ENCODE measurements around the gene TSEN2. TPM values are rescaled to one million over a fixed set of nuclear protein-coding genes. Genes with fewer than 3 reads are reported as not detected.
A peak's percentile ranks its signal among the peaks of the same experiment; 100 is the strongest.

TSEN2 gene
- total RNA-seq, 1 experiment from 2014 or later: 26.8 TPM

DNA sequence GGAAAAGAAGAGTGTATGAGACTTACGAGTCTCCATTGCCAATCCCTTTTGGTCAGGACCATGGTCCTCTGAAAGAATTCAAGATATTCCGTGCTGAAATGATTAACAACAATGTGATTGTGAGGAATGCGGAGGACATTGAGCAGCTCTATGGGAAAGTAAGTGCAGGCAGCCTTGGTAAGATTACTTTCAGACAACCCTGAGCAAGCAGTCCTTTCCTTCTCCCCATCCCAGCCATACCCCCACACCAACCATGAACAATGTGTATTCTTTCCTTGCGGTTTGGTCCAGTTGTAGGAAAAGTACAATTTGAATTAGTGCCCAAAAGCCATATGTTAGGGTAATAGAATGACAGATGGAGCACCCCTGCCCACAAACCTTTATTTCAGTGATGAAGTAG, 5.6 kb downstream of the TSEN2 start:
- Histone ChIP-seq H3K9me2 (ENCODE audit: insufficient read depth) (no peaks in the 10 kb centered on the region), H3K9me3 (ENCODE audit: insufficient read depth, low read depth) (no peaks in the 10 kb centered on the region), H3K4me3 (no peak overlapping the region), H3K27me3 (ENCODE audit: insufficient read depth, low read depth) (no peaks in the 10 kb centered on the region), H3K27ac (no peak overlapping the region), H3K4me1 (replicated peaks; ENCODE audit: insufficient read depth) (peaks cover 11% of the 10 kb centered on the region), H3K4me2 (no peak overlapping the region), H4K20me1 (ENCODE audit: insufficient read depth) (no peaks in the 10 kb centered on the region; the same call in 1 of the 2 replicates), H2AFZ (no peak overlapping the region), H3K79me2 (ENCODE audit: low read depth) (peaks cover 37% of the 10 kb centered on the region), H3F3A (ENCODE audit: insufficient read depth, low read depth) (peaks cover 7% of the 10 kb centered on the region), H3K36me3 (ENCODE audit: low read depth) (peaks cover 49% of the 10 kb centered on the region)
- no peak for DNase-seq
- ChIA-PET CTCF (no interaction called here), POLR2A (ENCODE audit: unreplicated experiment) (no interaction called here)
- intact Hi-C loops (cut with micrococcal nuclease; ENCODE audit: unreplicated experiment): no loop called here
- TF ChIP-seq EZH2 (IDR thresholded peaks at IDR 0.05; ENCODE audit: low read depth): no peak
- TF ChIP-seq, protein P1, sequence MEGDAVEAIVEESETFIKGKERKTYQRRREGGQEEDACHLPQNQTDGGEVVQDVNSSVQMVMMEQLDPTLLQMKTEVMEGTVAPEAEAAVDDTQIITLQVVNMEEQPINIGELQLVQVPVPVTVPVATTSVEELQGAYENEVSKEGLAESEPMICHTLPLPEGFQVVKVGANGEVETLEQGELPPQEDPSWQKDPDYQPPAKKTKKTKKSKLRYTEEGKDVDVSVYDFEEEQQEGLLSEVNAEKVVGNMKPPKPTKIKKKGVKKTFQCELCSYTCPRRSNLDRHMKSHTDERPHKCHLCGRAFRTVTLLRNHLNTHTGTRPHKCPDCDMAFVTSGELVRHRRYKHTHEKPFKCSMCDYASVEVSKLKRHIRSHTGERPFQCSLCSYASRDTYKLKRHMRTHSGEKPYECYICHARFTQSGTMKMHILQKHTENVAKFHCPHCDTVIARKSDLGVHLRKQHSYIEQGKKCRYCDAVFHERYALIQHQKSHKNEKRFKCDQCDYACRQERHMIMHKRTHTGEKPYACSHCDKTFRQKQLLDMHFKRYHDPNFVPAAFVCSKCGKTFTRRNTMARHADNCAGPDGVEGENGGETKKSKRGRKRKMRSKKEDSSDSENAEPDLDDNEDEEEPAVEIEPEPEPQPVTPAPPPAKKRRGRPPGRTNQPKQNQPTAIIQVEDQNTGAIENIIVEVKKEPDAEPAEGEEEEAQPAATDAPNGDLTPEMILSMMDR (conservative IDR thresholded peaks at IDR 0.05): no peak
- no TSS peak for BruUV-seq (replicated peaks)

DNA sequence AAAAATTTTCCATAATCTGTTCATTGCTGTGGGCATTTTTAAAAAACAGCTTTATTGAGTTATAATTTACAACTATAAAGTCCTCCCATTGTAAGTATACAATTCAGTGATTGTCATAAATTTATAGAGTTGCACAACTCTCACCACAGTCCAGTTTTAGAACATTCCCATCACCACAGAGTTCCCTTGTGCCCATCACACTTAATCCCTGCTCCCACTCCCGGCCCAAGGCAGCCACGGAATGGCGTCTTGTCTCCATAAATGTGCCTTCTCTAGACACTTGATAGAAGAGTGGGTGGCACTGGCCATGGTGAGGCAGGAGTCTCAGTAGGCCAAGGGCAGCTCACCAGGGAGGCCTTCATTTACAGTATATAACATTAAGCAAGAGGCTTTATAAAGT, 6.3 kb downstream of the TSEN2 start:
- Histone ChIP-seq H3K27ac (no peak overlapping the region), H2AFZ (no peak overlapping the region), H3K4me3 (no peak overlapping the region), H3K9me3 (ENCODE audit: insufficient read depth, low read depth) (no peaks in the 10 kb centered on the region), H3K36me3 (ENCODE audit: low read depth) (peaks cover 55% of the 10 kb centered on the region), H3F3A (ENCODE audit: insufficient read depth, low read depth) (peaks cover 7% of the 10 kb centered on the region), H4K20me1 (ENCODE audit: insufficient read depth) (no peaks in the 10 kb centered on the region; the same call in 1 of the 2 replicates), H3K9me2 (ENCODE audit: insufficient read depth) (no peaks in the 10 kb centered on the region), H3K79me2 (ENCODE audit: low read depth) (peaks cover 30% of the 10 kb centered on the region), H3K4me2 (no peak overlapping the region), H3K27me3 (ENCODE audit: insufficient read depth, low read depth) (no peaks in the 10 kb centered on the region), H3K4me1 (replicated peaks; ENCODE audit: insufficient read depth) (peaks cover 8% of the 10 kb centered on the region)
- CTCF ChIA-PET: no interaction called here
- POLR2A ChIA-PET (ENCODE audit: unreplicated experiment): no interaction called here
- no TSS peak for BruUV-seq (replicated peaks)
- TF ChIP-seq, protein P1 (conservative IDR thresholded peaks at IDR 0.05): no peak
- TF ChIP-seq EZH2 (IDR thresholded peaks at IDR 0.05; ENCODE audit: low read depth): no peak
- DNase-seq: no peak
- intact Hi-C loops (cut with micrococcal nuclease; ENCODE audit: unreplicated experiment): no loop called here

DNA sequence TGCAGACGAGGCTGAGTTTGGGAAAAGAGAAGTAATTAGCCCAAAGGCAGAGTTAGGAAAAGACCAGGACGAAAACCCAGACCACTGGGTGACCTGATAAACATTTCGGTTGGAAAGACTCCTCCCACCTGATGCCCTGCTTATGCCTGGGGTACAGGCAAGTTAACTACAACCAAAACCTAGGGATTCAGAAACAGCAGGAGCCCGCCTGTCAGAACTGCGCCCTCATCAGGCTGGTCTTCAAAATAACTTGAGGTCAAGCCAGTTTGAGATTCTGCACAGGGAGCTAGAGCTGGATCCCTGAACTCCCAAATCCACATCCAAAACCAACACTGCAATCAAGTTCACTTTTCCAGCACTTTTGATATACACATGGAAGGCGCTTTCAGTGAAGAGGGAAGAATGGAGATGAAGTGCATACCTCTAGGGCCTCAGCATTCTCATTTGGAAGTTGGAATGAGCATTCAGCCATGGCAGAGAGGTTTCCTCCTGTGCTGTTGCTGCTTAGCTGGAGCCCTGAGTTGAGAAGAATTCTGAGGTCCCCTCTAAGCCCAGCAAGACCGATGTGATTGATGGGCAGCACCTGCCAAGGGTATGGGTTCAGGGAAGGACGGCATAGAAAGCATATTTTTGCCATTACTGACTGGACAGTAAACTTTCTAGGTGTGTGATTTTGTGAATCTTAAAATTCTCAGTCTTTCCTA, 11.6 kb downstream of the TSEN2 start:
- POLR2A ChIA-PET (ENCODE audit: unreplicated experiment): no interaction called here

More for the DNA sequence above, 11.6 kb downstream of the TSEN2 start:
- no peak overlapping the region for H3K27ac ChIP-seq
- intact Hi-C loops (cut with micrococcal nuclease; ENCODE audit: unreplicated experiment): no loop called here
- no TSS peak for BruUV-seq (replicated peaks)
- H3K9me3 ChIP-seq (ENCODE audit: insufficient read depth, low read depth): no peaks in the 10 kb centered on the region
- no peaks in the 10 kb centered on the region for H3K27me3 ChIP-seq (ENCODE audit: insufficient read depth, low read depth)
- no peak overlapping the region for H3K4me3 ChIP-seq
- H3K9me2 ChIP-seq (ENCODE audit: insufficient read depth): no peaks in the 10 kb centered on the region
- CTCF ChIA-PET: no interaction called here
- H3K4me2 ChIP-seq: no peak overlapping the region
- DNase-seq: no peak
- TF ChIP-seq EZH2 (IDR thresholded peaks at IDR 0.05; ENCODE audit: low read depth): no peak
- TF ChIP-seq, protein P1 (conservative IDR thresholded peaks at IDR 0.05): peak; percentile 35; the same call in 1 of the 2 replicates
- peaks cover 61% of the 10 kb centered on the region for H3K36me3 ChIP-seq (ENCODE audit: low read depth)
- no peak overlapping the region for H2AFZ ChIP-seq
- H3F3A ChIP-seq (ENCODE audit: insufficient read depth, low read depth): no peaks in the 10 kb centered on the region; the same call in 1 of the 2 replicates
- H3K4me1 ChIP-seq (replicated peaks; ENCODE audit: insufficient read depth): no peaks in the 10 kb centered on the region
- no peaks in the 10 kb centered on the region for H4K20me1 ChIP-seq (ENCODE audit: insufficient read depth)
- no peaks in the 10 kb centered on the region for H3K79me2 ChIP-seq (ENCODE audit: low read depth)
